Stimulated activated CD4-positive, alpha-beta T cell treated with anti-CD3 and anti-CD28 coated beads, TNF-alpha, amount 100 ng/mL, for 48 hours (primary cell): ENCODE measurements around the gene IFT81.

Experiments used
- DNase-seq, 3 donors: peaks; one replicate each; pipeline ENCODE4 v3.0.0-alpha.2; 2020; ENCODE audit warnings: low read depth in 3 of 3

The IFT81 gene

DNA sequence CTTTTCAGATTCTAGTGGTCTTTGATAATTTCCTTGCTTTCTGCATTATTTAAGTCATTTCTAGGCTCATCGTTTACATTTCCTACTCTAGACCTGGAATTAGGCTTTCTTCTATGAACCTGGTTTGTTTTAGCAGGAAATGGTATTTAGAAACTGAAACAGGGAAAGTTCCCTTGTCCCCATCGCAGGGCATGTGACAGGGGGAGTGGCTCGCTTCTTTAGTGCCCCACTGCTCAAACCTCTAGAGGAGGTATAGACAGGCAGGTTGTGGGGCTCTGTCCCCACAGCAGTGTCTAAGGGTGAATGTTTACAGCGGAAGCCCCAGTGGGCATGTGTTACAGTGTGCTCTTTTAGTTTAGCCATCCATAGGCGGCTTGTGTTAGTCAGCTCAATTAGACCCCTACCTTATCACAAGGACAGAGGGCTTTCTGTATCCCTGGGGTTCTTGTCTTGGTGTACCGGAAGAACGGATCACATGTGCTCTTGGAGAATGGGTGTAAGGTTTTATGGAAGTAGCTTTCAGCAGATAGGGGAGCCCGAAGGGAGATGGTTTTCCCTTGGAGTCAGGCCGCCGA lies 25.0 kb downstream of the IFT81 start:
- DNase-seq, result no peak

GRCh38 chr12:110156766-110157165 lies 32.6 kb downstream of the IFT81 start:
- no peak for DNase-seq

DNA sequence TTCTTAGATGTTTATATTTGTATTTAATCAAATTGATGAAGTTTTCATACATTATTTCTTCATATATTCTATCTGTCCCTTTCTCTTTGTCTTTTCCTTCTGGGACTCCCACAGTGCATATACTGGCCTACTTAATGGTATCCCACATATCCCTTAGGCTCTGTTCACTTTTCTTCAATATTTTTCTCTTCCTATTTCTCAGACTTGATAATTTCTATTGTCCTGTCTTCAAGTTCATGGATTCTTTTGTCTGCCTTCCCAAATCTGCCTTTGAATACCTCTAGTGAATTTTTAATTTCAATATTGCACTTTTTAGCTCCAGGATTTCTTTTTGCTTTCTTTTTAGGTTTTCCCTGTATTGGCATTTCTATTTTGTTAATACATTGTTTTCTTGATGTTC lies 33.4 kb downstream of the IFT81 start:
- DNase-seq, result no peak

GRCh38 chr12:110159671-110160245 lies 35.6 kb downstream of the IFT81 start:
- no peak for DNase-seq

DNA sequence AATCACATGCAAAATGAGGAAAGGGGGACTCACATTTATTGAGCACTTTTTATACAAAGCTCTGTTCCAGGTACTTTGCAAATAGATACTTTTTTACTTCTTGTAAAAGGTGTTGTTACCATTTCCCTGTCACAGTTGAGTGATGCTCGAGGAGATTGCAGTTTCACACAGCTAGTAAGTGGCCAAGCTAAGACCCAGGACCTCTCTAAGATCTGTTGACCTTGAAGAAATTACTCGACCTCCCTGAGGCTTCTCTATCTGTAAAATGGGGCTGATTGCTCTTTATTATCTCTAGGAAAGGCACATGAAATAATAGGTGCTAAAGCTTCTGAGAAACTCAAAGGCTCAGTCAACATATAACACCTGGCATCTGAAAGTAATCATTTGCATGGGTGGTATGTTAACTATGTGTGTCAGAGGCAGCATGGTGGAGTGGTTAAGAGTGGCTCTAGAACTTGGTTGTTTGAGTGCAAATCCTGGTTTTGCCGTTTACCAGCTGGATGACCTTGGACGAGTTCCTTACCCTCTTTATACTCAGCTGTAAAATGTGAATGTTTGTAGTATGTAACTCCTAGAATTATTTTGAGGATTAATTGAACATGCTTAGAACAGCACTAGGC lies 41.5 kb downstream of the IFT81 start:
- DNase-seq, result no peak

GRCh38 chr12:110168732-110169455 lies 44.7 kb downstream of the IFT81 start:
- DNase-seq, result no peak

DNA sequence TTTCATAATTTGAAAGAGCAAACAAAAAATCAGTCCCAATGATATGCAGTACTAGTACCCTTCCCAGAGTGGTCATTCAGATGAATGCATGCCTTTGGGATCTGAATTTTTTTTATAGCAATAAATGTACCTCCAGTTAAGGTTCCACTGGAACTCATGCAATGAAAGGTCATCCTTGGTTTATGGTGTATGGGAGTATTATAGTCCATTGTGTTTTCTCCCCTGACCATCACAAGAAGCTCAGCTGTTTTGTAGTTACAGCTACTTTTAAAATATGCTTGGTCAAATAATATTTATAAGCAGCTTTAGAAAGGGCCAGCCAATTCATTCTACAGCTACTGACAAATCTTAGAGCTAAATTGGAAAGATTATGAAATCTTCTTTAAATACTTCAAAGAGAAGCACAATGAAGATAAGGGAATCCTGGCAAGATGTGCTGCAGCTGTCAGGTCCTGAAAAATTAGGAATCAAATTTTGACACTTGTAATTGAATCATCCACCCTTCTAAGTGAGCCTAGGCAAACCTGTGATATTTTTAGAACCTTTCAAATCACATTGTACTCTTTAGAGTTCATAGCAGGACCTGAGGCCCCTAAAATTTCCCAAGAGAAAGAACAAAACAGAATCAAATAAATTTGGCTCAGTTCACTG lies 46.5 kb downstream of the IFT81 start:
- no peak for DNase-seq

GRCh38 chr12:110171186-110171538 lies 47.0 kb downstream of the IFT81 start:
- DNase-seq, result no peak

- no peak for DNase-seq
Measured at GRCh38 chr12:110171636-110172035, 47.5 kb downstream of the IFT81 start.

DNA sequence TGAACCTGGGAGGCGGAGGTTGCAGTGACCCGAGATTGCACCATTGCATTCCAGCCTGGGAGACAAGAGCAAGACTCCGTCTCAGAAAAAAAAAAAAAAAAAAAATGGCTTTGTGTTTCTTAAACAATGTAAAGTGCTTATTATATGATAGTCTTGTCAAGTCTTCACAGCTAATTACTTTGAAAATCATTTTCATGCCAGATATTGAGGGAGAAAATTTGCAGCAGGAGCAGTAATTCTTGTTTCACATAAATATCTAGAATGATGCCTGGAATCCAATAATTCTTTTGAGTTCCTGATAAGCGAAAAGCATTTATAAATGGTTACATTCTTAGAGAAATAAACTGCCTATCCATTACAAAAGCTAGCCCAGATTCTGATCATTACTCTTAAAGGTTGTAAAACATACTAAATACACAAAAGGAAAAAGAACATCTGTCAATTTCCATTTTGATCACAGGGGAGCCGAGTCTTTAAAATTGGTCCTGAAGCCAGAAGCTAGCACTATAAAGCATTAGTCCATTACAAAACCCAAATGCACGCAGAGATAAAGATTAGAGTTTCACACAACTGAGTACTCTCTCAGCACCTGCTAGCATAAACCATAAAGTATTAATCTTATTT lies 50.3 kb downstream of the IFT81 start:
- no peak for DNase-seq

DNA sequence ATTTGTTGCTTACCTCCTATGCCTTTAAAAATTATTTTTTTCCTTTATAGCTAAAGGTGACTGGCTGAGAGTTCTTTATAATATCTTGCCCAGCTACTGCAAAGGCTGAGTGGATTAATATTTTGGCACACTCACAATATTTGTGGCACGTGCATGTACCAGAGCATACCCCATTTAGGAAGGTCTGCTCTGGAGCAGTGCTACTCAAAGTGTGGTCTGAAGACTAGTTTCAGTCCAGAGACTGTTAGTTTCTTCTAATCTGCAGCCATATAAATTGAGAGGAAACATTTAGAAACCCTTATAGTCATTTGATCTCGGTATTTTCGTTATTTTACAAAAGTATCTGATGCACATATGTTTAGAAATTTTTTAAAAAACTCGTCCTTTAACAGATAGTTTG lies 51.0 kb downstream of the IFT81 start:
- DNase-seq, result no peak

DNA sequence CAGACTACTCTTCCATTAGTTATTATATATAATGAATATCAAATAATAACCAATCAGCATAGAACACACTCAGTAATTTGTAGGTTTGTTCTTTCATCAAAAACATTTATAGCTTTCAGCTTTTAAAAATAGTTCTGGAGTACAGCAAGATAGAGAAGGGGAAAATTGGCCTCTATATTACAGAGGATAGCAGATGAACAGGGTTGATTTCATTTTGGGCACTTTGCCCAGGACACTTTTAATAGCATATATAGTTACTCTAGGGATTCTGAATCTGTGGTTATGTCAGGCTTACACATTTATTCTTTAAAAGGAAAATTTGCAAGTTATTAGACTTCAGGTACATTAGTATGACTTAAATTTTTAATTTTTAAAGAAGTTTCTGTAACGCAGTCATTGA lies 52.6 kb downstream of the IFT81 start:
- no peak for DNase-seq

DNA sequence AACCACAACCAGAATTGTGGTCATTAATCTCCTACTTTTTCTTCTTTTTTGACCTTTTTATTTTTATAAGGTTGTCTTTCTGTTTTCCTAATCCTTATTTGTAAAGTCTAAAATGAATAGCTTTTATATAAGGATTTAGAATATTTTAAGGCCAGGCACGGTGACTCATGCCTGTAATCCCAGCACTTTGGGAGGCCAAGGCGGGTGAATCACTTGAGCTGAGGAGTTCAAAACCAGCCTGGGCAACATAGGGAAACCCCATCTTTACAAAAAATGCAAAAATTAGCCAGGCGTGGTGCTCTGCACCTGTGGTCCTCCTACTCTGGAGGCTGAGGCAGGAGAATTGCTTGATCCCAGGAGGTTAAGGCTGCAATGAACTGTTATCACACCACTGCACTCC lies 55.1 kb downstream of the IFT81 start:
- DNase-seq, result no peak

DNA sequence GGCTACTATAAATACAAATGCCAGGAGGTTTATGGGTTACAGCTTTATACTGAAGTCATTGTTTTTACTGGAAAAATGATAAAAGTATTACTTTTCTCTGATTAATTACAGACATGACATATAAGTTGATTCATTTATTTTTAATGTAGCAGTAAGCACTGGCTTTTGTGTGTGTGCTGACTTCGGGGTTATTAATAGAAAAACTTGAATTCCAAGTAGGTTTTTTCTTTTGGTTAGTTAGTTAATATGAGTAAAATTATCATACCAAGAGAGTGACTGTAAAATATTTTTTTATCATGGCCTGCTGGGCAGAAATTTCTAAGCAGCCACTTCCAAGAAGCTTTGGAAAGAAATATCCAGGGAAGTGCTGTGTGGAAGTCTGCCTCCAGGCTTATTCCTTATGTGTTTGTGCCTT lies 56.4 kb downstream of the IFT81 start:
- no peak for DNase-seq

- no peak for DNase-seq
Measured at GRCh38 chr12:110182281-110182680, 58.1 kb downstream of the IFT81 start.

DNA sequence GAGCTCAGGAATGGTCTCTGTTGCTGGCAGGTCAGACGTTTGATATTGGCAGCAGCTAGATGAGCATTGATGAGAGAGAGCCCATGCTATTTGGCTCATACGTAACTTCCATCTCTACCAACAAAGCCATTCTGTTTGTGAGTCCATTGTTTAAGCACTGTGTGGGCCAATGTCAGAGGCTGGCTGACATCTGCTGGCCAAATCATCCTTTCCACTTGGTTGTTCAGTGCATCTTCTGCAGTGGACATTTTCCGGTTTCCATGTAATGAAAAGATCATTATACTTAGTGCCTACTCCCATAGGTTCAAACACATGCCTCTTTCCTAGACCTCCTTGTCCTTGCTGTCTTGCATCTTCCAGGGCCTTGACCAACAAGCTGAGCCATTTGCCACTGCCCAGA lies 59.2 kb downstream of the IFT81 start:
- DNase-seq, result no peak

- DNase-seq, result no peak
Measured at GRCh38 chr12:110185626-110186025, 61.5 kb downstream of the IFT81 start.

DNA sequence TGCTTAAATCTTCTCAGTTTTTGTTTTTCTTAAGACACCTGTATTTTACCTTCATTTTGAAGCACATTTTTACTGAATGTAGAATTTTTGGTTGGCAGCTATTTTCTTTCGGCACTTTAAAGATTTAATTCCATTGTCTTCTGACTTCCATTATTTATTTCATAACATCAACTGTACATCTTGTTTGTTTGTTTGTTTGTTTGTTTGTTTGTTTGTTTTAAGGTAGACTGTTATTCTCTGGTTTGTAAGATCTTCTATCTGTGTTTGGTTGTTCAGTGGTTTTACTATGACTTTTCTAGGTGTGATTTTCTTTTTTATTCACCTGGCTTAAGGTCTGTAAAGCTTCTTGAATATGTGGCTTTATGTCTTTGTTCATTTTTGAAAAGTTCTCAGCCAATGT lies 61.9 kb downstream of the IFT81 start:
- no peak for DNase-seq

DNA sequence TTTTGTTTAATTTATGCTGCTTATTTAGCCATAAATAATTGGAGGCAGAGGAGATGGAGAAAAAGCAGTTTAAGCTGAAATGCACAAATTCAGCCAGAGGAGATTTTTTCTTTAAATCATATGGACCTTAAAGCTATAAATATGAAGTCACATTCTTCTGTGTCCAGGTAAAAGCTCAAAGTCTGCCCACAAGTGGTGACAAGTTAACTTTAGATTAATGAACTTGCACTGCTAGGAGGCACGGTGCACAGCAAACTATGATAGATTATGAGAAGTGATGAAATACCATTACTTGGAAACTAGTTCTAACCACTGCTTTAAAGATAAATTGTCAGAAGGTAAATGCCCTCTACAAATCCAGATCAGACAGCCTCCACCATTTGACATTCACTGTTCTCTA lies 69.0 kb downstream of the IFT81 start:
- no peak for DNase-seq

GRCh38 chr12:110197003-110197402 lies 72.8 kb downstream of the IFT81 start:
- DNase-seq, result no peak

GRCh38 chr12:110198386-110198785 lies 74.2 kb downstream of the IFT81 start:
- no peak for DNase-seq
